Measurements from ENCODE around the gene SAMD14.

The SAMD14 gene

GRCh38 chr17:50147841-50148225, 17.9 kb upstream of the SAMD14 start:
- DNase-seq = no peak
- H3K4me1 Mint-ChIP-seq = peaks cover 44% of the 10 kb centered on the region
- H3K36me3 Mint-ChIP-seq (ENCODE audit: low read depth) = peaks cover 14% of the 10 kb centered on the region
- no peaks in the 10 kb centered on the region for H3K9me3 Mint-ChIP-seq
- H3K4me3 Mint-ChIP-seq = peak overlapping the region; percentile 82
- H3K27me3 Mint-ChIP-seq (ENCODE audit: low read depth, poor library complexity) = peaks cover 9% of the 10 kb centered on the region
- TF ChIP-seq CTCF (IDR thresholded peaks at IDR 0.05) = no peak
- peak overlapping the region; percentile 94 for H3K27ac Mint-ChIP-seq

- Mint-ChIP-seq H3K36me3 (ENCODE audit: low read depth) (peaks cover 21% of the 10 kb centered on the region), H3K27ac (peak overlapping the region; percentile 94), H3K27me3 (ENCODE audit: low read depth, poor library complexity) (peaks cover 13% of the 10 kb centered on the region), H3K4me3 (peak overlapping the region; percentile 82), H3K9me3 (no peaks in the 10 kb centered on the region), H3K4me1 (peaks cover 37% of the 10 kb centered on the region)
- no peak for TF ChIP-seq CTCF (IDR thresholded peaks at IDR 0.05)
- no peak for DNase-seq
These were observed 17.1 kb upstream of the SAMD14 start for GRCh38 chr17:50146927-50147665.

- Mint-ChIP-seq H3K36me3 (ENCODE audit: low read depth) (peaks cover 28% of the 10 kb centered on the region), H3K27me3 (ENCODE audit: low read depth, poor library complexity) (peaks cover 13% of the 10 kb centered on the region), H3K27ac (no peak overlapping the region), H3K4me3 (peak overlapping the region; percentile 82), H3K4me1 (peaks cover 36% of the 10 kb centered on the region), H3K9me3 (no peaks in the 10 kb centered on the region)
- no peak for DNase-seq
- no peak for TF ChIP-seq CTCF (IDR thresholded peaks at IDR 0.05)
These were observed 16.4 kb upstream of the SAMD14 start for GRCh38 chr17:50146230-50146926.

GRCh38 chr17:50145532-50146229, 15.7 kb upstream of the SAMD14 start:
- Mint-ChIP-seq H3K36me3 (ENCODE audit: low read depth) (peaks cover 35% of the 10 kb centered on the region), H3K4me3 (no peak overlapping the region), H3K9me3 (no peaks in the 10 kb centered on the region), H3K27me3 (ENCODE audit: low read depth, poor library complexity) (peaks cover 15% of the 10 kb centered on the region), H3K4me1 (peaks cover 36% of the 10 kb centered on the region), H3K27ac (no peak overlapping the region)
- no peak for TF ChIP-seq CTCF (IDR thresholded peaks at IDR 0.05)
- no peak for DNase-seq

- Mint-ChIP-seq H3K9me3 (no peaks in the 10 kb centered on the region), H3K27ac (no peak overlapping the region)
These were observed 15.0 kb upstream of the SAMD14 start for GRCh38 chr17:50144845-50145531.

More at GRCh38 chr17:50144845-50145531, 15.0 kb upstream of the SAMD14 start:
- no peak for DNase-seq
- no peak for TF ChIP-seq CTCF (IDR thresholded peaks at IDR 0.05)
- Mint-ChIP-seq H3K27me3 (ENCODE audit: low read depth, poor library complexity) (peaks cover 17% of the 10 kb centered on the region), H3K4me1 (peaks cover 36% of the 10 kb centered on the region), H3K4me3 (no peak overlapping the region), H3K36me3 (ENCODE audit: low read depth) (peaks cover 42% of the 10 kb centered on the region)

All from nephron progenitor cell (in vitro differentiated cells).